ENCODE measurements around the gene METTL1.

The METTL1 gene

DNA sequence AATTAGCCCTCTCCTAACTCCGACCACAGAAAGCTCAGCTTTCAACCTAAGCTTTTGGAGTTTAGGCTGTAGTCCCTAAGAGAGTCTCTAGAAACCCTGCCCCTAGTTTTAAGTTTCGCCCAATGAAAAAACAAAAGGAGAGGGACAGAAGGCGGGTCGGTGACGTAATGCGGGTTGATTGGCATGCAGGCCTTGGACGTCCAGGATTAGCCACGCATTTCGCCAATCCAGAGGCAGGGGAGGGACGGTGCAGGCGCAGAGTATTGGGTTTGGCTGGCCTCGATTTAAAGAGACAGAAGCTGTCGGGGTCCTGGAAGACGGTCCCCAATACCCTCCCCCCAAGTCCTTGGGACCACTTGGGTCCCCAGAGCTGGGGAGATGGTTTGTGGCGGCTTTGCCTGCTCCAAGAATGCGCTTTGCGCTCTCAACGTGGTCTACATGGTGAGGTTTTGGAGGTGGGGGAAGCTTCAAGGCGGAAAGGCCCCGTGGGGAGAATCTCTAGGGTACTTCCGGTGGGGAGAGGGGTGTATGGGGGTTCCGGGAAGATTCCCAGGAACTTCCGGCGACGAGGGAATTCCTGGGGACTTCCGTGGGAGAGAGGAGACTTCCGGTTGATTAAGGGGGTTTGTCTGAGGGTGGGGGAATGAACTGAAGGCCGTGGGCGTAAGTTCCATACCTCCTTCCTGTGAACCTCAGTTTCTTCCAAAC is 27.0 kb downstream of the METTL1 start, which contains the start of gene TSPAN31:
Gene TSPAN31, plus strand, starts transcription at position 263 of the 708 bp plus-strand sequence. Its CDS starts 116 bp downstream, at position 379.
- H3K27ac ChIP-seq, result peak within 1 kb of the TSS; percentile 93
- H3K9me3 ChIP-seq (ENCODE audit: severe bottlenecking), result no peaks in the 10 kb centered on the region
- no peak for TF ChIP-seq CTCF (IDR thresholded peaks at IDR 0.05; ENCODE audit: low read depth, low read length)
- peak within 1 kb of the TSS; percentile 84 for H3K4me3 ChIP-seq (ENCODE audit: low read depth, low read length)
- H3K27me3 ChIP-seq (ENCODE audit: insufficient read depth, low read depth, severe bottlenecking), result no peaks in the 10 kb centered on the region
- peaks cover 42% of the 10 kb centered on the region for H3K36me3 ChIP-seq
- peak; percentile 96 for DNase-seq

GRCh38 chr12:57744194-57744776 is 27.6 kb downstream of the METTL1 start:
- peak overlapping the region; percentile 93 for H3K27ac ChIP-seq
- TF ChIP-seq CTCF (IDR thresholded peaks at IDR 0.05; ENCODE audit: low read depth, low read length), result no peak
- peaks cover under 1% of the 10 kb centered on the region for H3K27me3 ChIP-seq (ENCODE audit: insufficient read depth, low read depth, severe bottlenecking)
- H3K9me3 ChIP-seq (ENCODE audit: severe bottlenecking), result no peaks in the 10 kb centered on the region
- H3K4me3 ChIP-seq (ENCODE audit: low read depth, low read length), result peak overlapping the region; percentile 84
- H3K36me3 ChIP-seq, result peaks cover 37% of the 10 kb centered on the region
- DNase-seq, result peak; percentile 76

DNA sequence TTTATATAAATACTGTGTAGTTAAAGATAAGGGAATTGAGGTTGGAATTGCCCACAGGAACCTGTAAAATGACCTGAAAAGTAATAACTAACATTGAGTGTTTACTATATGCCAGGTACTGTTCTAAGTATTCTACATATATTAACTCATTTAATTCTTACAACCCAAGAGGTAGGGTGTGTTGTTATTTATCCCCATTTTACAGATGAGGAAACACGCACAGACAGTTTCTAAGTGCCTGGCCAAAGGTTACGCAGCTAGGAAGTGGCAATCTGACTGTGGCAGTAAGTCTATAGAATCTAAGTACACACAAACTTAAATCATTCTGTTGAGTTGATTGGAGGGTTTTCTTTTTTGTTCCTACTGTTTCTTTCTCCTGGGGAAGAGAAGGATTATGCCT is 28.1 kb downstream of the METTL1 start:
- H3K36me3 ChIP-seq, result peaks cover 32% of the 10 kb centered on the region
- H3K27ac ChIP-seq, result no peak overlapping the region
- no peak overlapping the region for H3K4me3 ChIP-seq (ENCODE audit: low read depth, low read length)
- DNase-seq, result no peak
- no peak for TF ChIP-seq CTCF (IDR thresholded peaks at IDR 0.05; ENCODE audit: low read depth, low read length)
- H3K27me3 ChIP-seq (ENCODE audit: insufficient read depth, low read depth, severe bottlenecking), result peaks cover 3% of the 10 kb centered on the region
- H3K9me3 ChIP-seq (ENCODE audit: severe bottlenecking), result no peaks in the 10 kb centered on the region

- peaks cover 13% of the 10 kb centered on the region for H3K27me3 ChIP-seq (ENCODE audit: insufficient read depth, low read depth, severe bottlenecking)
- DNase-seq, result no peak
- peak; percentile 25 for TF ChIP-seq CTCF (IDR thresholded peaks at IDR 0.05; ENCODE audit: low read depth, low read length)
- no peak overlapping the region for H3K4me3 ChIP-seq (ENCODE audit: low read depth, low read length)
- H3K9me3 ChIP-seq (ENCODE audit: severe bottlenecking), result no peaks in the 10 kb centered on the region
- H3K27ac ChIP-seq, result no peak overlapping the region
- H3K36me3 ChIP-seq, result peaks cover 16% of the 10 kb centered on the region
Measured at GRCh38 chr12:57741844-57742738, 29.8 kb downstream of the METTL1 start.

- Histone ChIP-seq H3K4me3 (ENCODE audit: low read depth, low read length) (no peak overlapping the region), H3K27me3 (ENCODE audit: insufficient read depth, low read depth, severe bottlenecking) (peaks cover 20% of the 10 kb centered on the region)
Measured at GRCh38 chr12:57741413-57741789, 30.5 kb downstream of the METTL1 start.

More at GRCh38 chr12:57741413-57741789, 30.5 kb downstream of the METTL1 start:
- no peaks in the 10 kb centered on the region for H3K9me3 ChIP-seq (ENCODE audit: severe bottlenecking)
- H3K27ac ChIP-seq, result no peak overlapping the region
- TF ChIP-seq CTCF (IDR thresholded peaks at IDR 0.05; ENCODE audit: low read depth, low read length), result no peak
- DNase-seq, result no peak
- H3K36me3 ChIP-seq, result peaks cover 9% of the 10 kb centered on the region; the same call in 1 of the 2 replicates
